ENCODE results near the gene CEP290.
"Not testable (repeated sequence)": the region's sequence is repeated elsewhere in the genome, so short reads cannot be mapped to it uniquely, and the experiment has no call there.

The CEP290 gene

DNA sequence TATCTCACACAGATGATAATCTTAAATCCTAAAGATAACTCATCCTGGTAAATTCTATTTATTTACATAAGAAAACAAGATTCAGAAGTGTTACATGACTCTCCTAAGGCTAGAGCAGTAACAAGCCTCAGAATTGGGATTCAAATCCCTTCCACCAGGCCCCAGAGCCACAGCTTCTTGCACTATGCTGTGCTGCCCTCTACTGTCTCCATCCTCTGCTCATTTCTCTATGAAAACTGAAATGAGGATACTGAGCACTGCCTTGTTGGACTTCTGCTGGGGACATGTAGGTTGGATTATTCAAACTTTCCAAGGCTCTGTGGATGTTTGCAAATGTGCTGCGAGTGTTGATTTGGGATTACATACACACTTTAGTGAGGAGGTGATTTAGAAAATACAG is 89.2 kb downstream of the CEP290 start:
- DNase-seq: no peak

GRCh38 chr12:88044035-88044434 is 97.9 kb downstream of the CEP290 start:
- DNase-seq: no peak

GRCh38 chr12:88037770-88038169 is 104.1 kb downstream of the CEP290 start:
- no peak for DNase-seq

DNA sequence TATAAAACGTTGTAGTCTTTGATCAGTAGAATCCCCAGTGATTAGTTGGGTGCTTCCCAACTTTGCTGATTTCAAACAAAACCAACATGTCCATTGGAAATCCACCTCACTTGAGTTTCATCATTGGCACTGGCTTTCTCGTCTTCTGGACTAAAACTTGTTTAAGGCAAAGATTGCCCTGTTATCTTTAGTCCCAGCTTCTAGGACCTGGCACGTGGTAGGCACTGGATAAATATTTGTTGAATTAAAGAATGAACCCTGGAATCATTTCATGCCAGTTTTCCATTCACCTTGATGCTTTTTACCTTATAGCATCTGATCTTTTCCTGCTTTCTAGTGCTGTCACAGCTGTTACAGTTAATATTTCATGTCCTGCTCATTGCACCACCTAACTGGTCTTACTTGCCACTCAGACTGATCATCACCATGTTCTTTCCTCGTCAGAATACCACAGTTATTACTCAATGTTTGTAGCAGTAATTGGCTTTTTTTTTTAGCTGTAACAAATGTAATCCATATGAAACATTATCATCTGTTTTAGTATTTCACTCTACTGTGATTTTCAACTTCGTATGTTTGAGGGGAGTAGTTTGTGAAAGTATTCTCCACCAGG is 105.4 kb downstream of the CEP290 start:
- no peak for DNase-seq

- no peak for DNase-seq
Measured at GRCh38 chr12:88035907-88036289, 106.0 kb downstream of the CEP290 start.

GRCh38 chr12:88035271-88035906 is 106.5 kb downstream of the CEP290 start:
- DNase-seq: peak; percentile 90

GRCh38 chr12:88031161-88031560 is 110.7 kb downstream of the CEP290 start:
- DNase-seq: not testable (repeated sequence)

- no peak for DNase-seq
Measured at GRCh38 chr12:88029093-88029665, 112.7 kb downstream of the CEP290 start, which contains the start of gene C12orf50. Gene C12orf50 (minus strand): TSS chr12:88029401. CDS start chr12:88026962, 2,439 bp downstream.

DNA sequence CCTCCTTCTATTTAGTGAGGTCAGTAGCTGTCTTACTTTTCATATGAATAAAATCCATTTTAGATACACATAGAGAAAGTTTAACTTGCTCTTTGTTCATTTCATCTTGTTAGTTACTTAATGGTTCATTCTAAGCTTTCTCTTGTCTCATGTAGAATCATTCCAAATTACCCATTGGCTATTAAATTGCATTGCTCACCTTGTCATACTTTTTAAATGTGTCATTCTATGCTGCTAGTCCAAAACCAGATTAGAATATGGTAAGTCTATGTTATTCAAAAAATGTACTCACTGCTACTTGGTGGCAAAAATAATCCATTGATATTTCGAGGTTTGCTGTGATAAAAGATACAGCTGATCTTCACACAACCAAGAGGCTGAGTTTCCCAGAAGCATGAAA is 115.7 kb downstream of the CEP290 start:
- DNase-seq: no peak

DNA sequence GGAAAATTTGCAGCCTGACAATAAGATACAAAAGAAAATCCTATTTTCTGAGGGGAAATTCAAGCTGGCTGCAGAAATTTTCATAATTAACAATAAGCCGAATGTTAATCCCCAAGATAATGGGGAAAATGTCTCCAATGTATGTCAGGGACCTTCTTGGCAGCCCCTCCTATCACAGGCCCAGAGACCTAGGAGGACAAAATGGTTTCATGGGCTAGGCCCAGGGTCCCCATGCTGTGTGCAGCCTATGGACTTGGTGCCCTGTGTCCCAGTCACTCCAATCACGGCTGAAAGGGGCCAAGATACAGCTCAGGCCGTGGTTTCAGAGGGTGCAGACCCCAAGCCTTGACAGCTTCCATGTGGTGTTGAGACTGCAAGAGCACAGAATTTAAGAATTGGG is 123.9 kb downstream of the CEP290 start:
- DNase-seq: no peak

DNA sequence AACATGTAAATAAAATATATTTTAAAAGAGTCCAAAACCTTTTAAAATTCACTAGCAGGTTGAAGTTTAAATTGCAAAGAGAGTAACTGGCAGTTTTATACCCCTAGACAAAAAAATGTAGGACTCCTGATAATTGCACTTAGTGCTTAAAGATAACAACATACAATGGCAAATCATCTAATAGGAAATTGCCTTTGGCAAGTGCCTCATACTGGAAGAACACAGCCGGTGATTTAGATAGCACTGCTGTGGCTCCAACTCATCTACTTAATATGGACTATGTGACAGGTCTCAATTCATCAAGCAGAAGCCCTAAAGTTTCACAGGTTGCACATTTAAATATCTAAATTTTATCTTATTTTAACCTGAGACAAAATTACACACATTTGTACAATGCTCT is 126.1 kb downstream of the CEP290 start:
- no peak for DNase-seq

- DNase-seq: no peak
Measured at GRCh38 chr12:88011755-88012154, 130.1 kb downstream of the CEP290 start.

DNA sequence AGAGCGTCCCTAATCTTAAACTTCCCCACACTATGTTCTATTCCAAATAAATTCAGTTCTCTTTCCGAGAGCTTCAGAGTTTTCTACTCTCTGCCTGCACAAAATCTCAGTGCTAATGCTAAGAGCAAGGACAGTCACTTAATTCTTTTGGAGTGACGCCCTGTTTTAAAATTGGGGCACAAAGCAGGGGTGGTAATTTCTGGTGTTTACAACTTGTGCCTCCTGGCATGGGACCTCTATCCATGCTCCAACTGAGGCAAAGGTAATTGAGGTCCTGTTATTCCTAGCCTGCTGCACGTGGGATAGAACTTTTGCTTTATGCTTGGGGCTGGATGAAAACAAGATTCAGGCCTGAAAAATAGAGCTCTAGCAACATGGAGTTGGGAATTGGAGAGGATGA is 135.5 kb downstream of the CEP290 start:
- DNase-seq: no peak

- DNase-seq: no peak
Measured at GRCh38 chr12:88001327-88001726, 140.6 kb downstream of the CEP290 start.

Measured in stimulated activated CD4-positive, alpha-beta T cell treated with anti-CD3 and anti-CD28 coated beads, Interleukin-4, amount 100 ng/mL, for 4 hours (primary cell).